ENCODE results near the gene CD46.

CD46 gene

DNA sequence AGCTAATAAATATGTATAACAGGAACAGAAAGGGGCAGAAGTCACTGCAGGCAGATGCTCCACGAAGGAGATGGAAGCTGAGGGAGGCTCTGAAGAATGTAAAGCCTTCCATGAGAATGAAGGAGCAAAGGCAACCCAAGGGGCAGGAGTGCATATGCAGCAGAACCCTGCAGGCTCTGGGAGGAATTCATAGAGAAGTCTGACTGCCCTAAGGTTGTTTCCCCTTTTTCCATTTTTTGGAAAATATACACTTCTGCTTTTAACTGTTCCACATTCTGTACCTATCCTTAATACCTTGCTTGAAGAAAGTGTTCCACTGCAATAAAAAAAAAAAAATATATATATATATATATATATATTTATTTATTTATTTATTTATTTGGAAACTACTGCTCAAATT, 89.4 kb downstream of the CD46 start:
- TF ChIP-seq CTCF (IDR thresholded peaks at IDR 0.05; ENCODE audit: insufficient read depth, low read length, poor library complexity, severe bottlenecking), result no peak
- TF ChIP-seq EZH2phosphoT487 (conservative IDR thresholded peaks at IDR 0.05; ENCODE audit: low read length), result no peak
- Histone ChIP-seq H3K79me2 (ENCODE audit: insufficient read depth, low read length) (no peaks in the 10 kb centered on the region), H3K36me3 (ENCODE audit: low read length) (no peaks in the 10 kb centered on the region), H4K20me1 (ENCODE audit: low read depth, low read length) (no peaks in the 10 kb centered on the region), H2AFZ (ENCODE audit: low read depth, low read length, severe bottlenecking) (no peak overlapping the region), H3K9me3 (ENCODE audit: insufficient read depth, low read length) (no peaks in the 10 kb centered on the region), H3K9me2 (replicated peaks; ENCODE audit: insufficient read depth, low read length) (no peaks in the 10 kb centered on the region), H3K4me3 (ENCODE audit: insufficient read depth, low read length, poor library complexity, severe bottlenecking) (no peak overlapping the region), H3K27ac (ENCODE audit: low read depth, low read length) (no peak overlapping the region), H3K27me3 (ENCODE audit: low read length) (no peaks in the 10 kb centered on the region), H3F3A (ENCODE audit: insufficient read depth) (no peaks in the 10 kb centered on the region), H3K4me2 (ENCODE audit: low read depth, low read length, poor library complexity, severe bottlenecking) (no peak overlapping the region), H3K9ac (ENCODE audit: low read length) (no peak overlapping the region)

GRCh38 chr1:207841901-207842300, 90.0 kb downstream of the CD46 start:
- Histone ChIP-seq H3K27me3 (ENCODE audit: low read length) (no peaks in the 10 kb centered on the region), H2AFZ (ENCODE audit: low read depth, low read length, severe bottlenecking) (no peak overlapping the region), H3F3A (ENCODE audit: insufficient read depth) (no peaks in the 10 kb centered on the region), H3K4me2 (ENCODE audit: low read depth, low read length, poor library complexity, severe bottlenecking) (no peak overlapping the region), H3K9me2 (replicated peaks; ENCODE audit: insufficient read depth, low read length) (no peaks in the 10 kb centered on the region), H3K79me2 (ENCODE audit: insufficient read depth, low read length) (no peaks in the 10 kb centered on the region), H3K9me3 (ENCODE audit: insufficient read depth, low read length) (no peaks in the 10 kb centered on the region), H3K36me3 (ENCODE audit: low read length) (no peaks in the 10 kb centered on the region), H3K9ac (ENCODE audit: low read length) (no peak overlapping the region), H3K27ac (ENCODE audit: low read depth, low read length) (no peak overlapping the region), H4K20me1 (ENCODE audit: low read depth, low read length) (no peaks in the 10 kb centered on the region), H3K4me3 (ENCODE audit: insufficient read depth, low read length, poor library complexity, severe bottlenecking) (no peak overlapping the region)
- TF ChIP-seq CTCF (IDR thresholded peaks at IDR 0.05; ENCODE audit: insufficient read depth, low read length, poor library complexity, severe bottlenecking) (no peak), EZH2phosphoT487 (conservative IDR thresholded peaks at IDR 0.05; ENCODE audit: low read length) (no peak)

- H3K4me3 ChIP-seq (ENCODE audit: insufficient read depth, low read length, poor library complexity, severe bottlenecking), result no peak overlapping the region
- H2AFZ ChIP-seq (ENCODE audit: low read depth, low read length, severe bottlenecking), result no peak overlapping the region
- H3K9me3 ChIP-seq (ENCODE audit: insufficient read depth, low read length), result no peaks in the 10 kb centered on the region
- no peaks in the 10 kb centered on the region for H3K9me2 ChIP-seq (replicated peaks; ENCODE audit: insufficient read depth, low read length)
- H3K4me2 ChIP-seq (ENCODE audit: low read depth, low read length, poor library complexity, severe bottlenecking), result no peak overlapping the region
- no peak overlapping the region for H3K9ac ChIP-seq (ENCODE audit: low read length)
- TF ChIP-seq EZH2phosphoT487 (conservative IDR thresholded peaks at IDR 0.05; ENCODE audit: low read length) (no peak), CTCF (IDR thresholded peaks at IDR 0.05; ENCODE audit: insufficient read depth, low read length, poor library complexity, severe bottlenecking) (no peak)
- H4K20me1 ChIP-seq (ENCODE audit: low read depth, low read length), result no peaks in the 10 kb centered on the region
- no peaks in the 10 kb centered on the region for H3K79me2 ChIP-seq (ENCODE audit: insufficient read depth, low read length)
- H3K36me3 ChIP-seq (ENCODE audit: low read length), result no peaks in the 10 kb centered on the region
- H3F3A ChIP-seq (ENCODE audit: insufficient read depth), result no peaks in the 10 kb centered on the region
- H3K27ac ChIP-seq (ENCODE audit: low read depth, low read length), result no peak overlapping the region
- no peaks in the 10 kb centered on the region for H3K27me3 ChIP-seq (ENCODE audit: low read length)
Measured at GRCh38 chr1:207842506-207842905, 90.7 kb downstream of the CD46 start.

DNA sequence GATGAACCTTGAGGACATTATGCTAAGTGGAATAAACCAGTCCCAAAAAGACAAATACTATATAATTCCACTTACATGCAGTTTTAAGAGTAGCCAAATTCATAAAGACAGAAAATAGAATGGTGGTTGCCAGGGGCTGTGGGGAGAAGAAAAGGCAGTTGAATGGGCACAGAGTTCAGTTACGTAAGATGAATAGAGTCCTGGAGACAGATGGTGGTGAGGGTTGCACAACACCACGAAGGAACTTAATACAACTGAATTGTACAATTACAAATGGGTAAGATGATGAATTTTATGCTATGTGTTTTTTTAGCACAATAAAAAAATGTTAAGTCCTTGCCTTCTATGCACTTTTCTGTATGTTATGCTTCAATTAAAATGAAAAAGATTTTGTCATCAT, 92.5 kb downstream of the CD46 start:
- Histone ChIP-seq H3K9ac (ENCODE audit: low read length) (no peak overlapping the region), H3K4me3 (ENCODE audit: insufficient read depth, low read length, poor library complexity, severe bottlenecking) (no peak overlapping the region), H3K27me3 (ENCODE audit: low read length) (no peaks in the 10 kb centered on the region), H3K79me2 (ENCODE audit: insufficient read depth, low read length) (no peaks in the 10 kb centered on the region), H3K9me3 (ENCODE audit: insufficient read depth, low read length) (no peaks in the 10 kb centered on the region), H2AFZ (ENCODE audit: low read depth, low read length, severe bottlenecking) (no peak overlapping the region), H3K36me3 (ENCODE audit: low read length) (no peaks in the 10 kb centered on the region), H3K27ac (ENCODE audit: low read depth, low read length) (no peak overlapping the region), H3F3A (ENCODE audit: insufficient read depth) (no peaks in the 10 kb centered on the region), H3K4me2 (ENCODE audit: low read depth, low read length, poor library complexity, severe bottlenecking) (no peak overlapping the region), H4K20me1 (ENCODE audit: low read depth, low read length) (no peaks in the 10 kb centered on the region), H3K9me2 (replicated peaks; ENCODE audit: insufficient read depth, low read length) (no peaks in the 10 kb centered on the region)
- no peak for TF ChIP-seq CTCF (IDR thresholded peaks at IDR 0.05; ENCODE audit: insufficient read depth, low read length, poor library complexity, severe bottlenecking)
- TF ChIP-seq EZH2phosphoT487 (conservative IDR thresholded peaks at IDR 0.05; ENCODE audit: low read length), result no peak

Measured in SU-DHL-6 (cell line).